Lower leg skin (tissue), 4 donors: ENCODE measurements around the gene KDM2B. TPM values are rescaled to one million over a fixed set of nuclear protein-coding genes. Genes with fewer than 3 reads are reported as not detected.
A peak's percentile ranks its signal among the peaks of the same experiment; 100 is the strongest.

Experiments used
- DNase-seq, 2 donors: peaks; one replicate each; pipeline ENCODE4 v3.0.0-alpha.2; 2019; ENCODE audit warnings: low spot score in 2 of 2
- H3K4me3 ChIP-seq: fragments of 200-600 bp; sonication (generic); 2 replicates; pipeline ENCODE4 v1.5.1; 2017; ENCODE audit warnings: mild to moderate bottlenecking, low read depth; ENCODE audit not compliant: poor library complexity, severe bottlenecking
- CTCF ChIP-seq, 3 donors: fragments of 450-650 bp; IDR thresholded peaks; one replicate each; pipeline ENCODE4 v1.5.1; 2016; ENCODE audit warnings: antibody characterized with exemption in 3 of 3, mild to moderate bottlenecking in 3 of 3, moderate library complexity in 2 of 3
- POLR2A ChIP-seq, 2 donors: fragments of 450-650 bp; IDR thresholded peaks; one replicate each; pipeline ENCODE4 v1.6.1; 2016 to 2017; ENCODE audit warnings: antibody characterized with exemption in 2 of 2, mild to moderate bottlenecking in 1 of 2, moderate library complexity in 1 of 2
- WGBS, 2 donors: methylation state at CpG; one replicate each; pipeline ENCODE4 v1.1.5; 2018; 5-methylcytosine and 5-hydroxymethylcytosine counted together
- intact Hi-C: fragments of 100-400 bp; cut with DNase I; formaldehyde crosslinking; loops from one replicate; pipeline ENCODE4 v1.15.0; 2023; ENCODE audit warnings: low total_unique reads
- total RNA-seq, 4 donors: library from RNA; depleted of rRNA; stranded (reverse); fragments of >200 nt; gene quantifications; one replicate each; pipeline ENCODE4 v1.1.0, GENCODE V29; 2016

The KDM2B gene
- total RNA-seq, 4 donors from 2014 or later, result 28.9 to 72.1 (median 47.9) TPM

DNA sequence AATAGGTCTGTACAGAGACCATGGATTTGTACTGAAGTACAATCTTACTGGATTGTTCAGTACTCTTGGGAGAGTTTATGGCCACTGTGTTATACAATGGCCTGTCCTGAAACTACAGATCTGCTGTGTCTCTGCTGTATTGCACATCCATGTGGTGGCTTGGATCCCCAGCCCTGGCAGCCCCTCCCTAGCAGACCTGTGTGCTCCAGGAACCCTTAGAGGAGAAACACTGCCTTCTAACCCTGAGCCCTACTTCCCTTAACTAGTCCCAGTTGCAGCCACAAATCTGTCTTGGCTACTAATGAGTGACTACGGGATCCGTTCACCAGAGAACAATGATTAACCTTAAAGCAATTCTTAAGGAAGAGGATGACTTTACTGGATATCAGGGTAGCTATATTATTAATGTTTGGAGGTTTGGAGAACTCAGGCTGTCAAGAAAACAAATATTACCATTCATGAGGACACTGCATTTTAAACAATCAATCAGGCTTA is 153.2 kb downstream of the KDM2B start:
- WGBS, 2 donors, result 76 to 84% methylated on average over 2 of the region's 2 CpGs
- no peak for TF ChIP-seq CTCF (IDR thresholded peaks at IDR 0.05)
- TF ChIP-seq POLR2A (IDR thresholded peaks at IDR 0.05), result no peak
- intact Hi-C loops, result no loop called here
- no peak overlapping the region for H3K4me3 ChIP-seq
- DNase-seq, result peak in 1 of 2 donors; percentile 21

GRCh38 chr12:121424624-121424975 is 156.2 kb downstream of the KDM2B start:
- 86 to 97% methylated on average over 1 of the region's 1 CpG for WGBS, 2 donors
- intact Hi-C loops, result no loop called here
- TF ChIP-seq POLR2A (IDR thresholded peaks at IDR 0.05) (no peak), CTCF (IDR thresholded peaks at IDR 0.05) (no peak)

GRCh38 chr12:121423682-121424623 is 156.9 kb downstream of the KDM2B start:
- intact Hi-C loops, result no loop called here
- no peak overlapping the region for H3K4me3 ChIP-seq
- no peak for TF ChIP-seq CTCF (IDR thresholded peaks at IDR 0.05)
- TF ChIP-seq POLR2A (IDR thresholded peaks at IDR 0.05), result no peak
- WGBS, 2 donors, result 89 to 93% methylated on average over 13 of the region's 13 CpGs
- DNase-seq, result peak in 1 of 2 donors; percentile 45

More at GRCh38 chr12:121424624-121424975, 156.2 kb downstream of the KDM2B start:
- DNase-seq, result no peak
- no peak overlapping the region for H3K4me3 ChIP-seq

DNA sequence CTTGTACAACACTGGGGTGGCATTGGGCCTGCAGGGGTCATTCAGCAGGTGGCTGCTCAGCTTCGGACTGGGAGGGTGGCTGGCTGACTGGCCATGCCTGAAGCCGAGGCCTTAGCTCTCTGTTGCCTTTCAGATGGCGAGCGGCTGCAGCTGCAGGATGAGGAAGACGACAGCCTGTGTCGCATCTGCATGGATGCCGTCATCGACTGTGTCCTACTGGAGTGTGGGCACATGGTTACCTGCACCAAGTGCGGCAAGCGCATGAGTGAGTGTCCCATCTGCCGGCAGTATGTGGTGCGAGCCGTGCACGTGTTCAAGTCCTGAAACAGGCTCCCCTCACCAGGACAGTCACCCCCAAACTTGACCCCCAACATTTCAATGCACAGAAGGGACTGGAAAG is 157.6 kb downstream of the KDM2B start:
- WGBS, 2 donors, result 89 to 92% methylated on average over 14 of the region's 14 CpGs
- intact Hi-C loops, result no loop called here
- H3K4me3 ChIP-seq, result no peak overlapping the region
- no peak for TF ChIP-seq CTCF (IDR thresholded peaks at IDR 0.05)
- TF ChIP-seq POLR2A (IDR thresholded peaks at IDR 0.05), result no peak
- peak in 1 of 2 donors; percentile 65 for DNase-seq

DNA sequence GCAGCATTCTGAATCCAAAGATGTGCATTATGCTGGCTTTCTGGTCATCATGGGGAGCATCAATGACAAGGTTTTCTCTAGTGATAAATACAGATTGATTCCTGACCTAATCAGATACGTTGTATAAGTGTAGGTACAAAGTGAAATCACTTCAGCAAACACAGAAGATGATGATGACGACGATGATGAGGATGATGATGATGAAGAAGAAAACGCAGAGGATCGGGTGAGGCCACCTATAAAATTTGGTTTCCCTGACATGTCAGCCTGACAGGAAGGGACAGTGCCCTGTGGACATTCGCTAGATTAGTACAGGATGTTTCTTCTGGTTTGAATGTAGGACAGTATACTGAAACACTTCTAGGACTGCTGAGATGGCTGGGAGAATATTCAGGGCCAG is 160.7 kb downstream of the KDM2B start:
- WGBS, 2 donors, result 87 to 92% methylated on average over 6 of the region's 6 CpGs
- TF ChIP-seq POLR2A (IDR thresholded peaks at IDR 0.05), result no peak
- TF ChIP-seq CTCF (IDR thresholded peaks at IDR 0.05), result no peak
- no peak overlapping the region for H3K4me3 ChIP-seq
- no peak for DNase-seq
- intact Hi-C loops, result no loop called here
